Measurements from ENCODE around the gene C5AR2.
"Not testable (repeated sequence)": the region's sequence is repeated elsewhere in the genome, so short reads cannot be mapped to it uniquely, and the experiment has no call there.

Gene C5AR2

GRCh38 chr19:47346024-47346423 lies 14.0 kb downstream of the C5AR2 start:
- not testable (repeated sequence) for H3K27ac ChIP-seq (ENCODE audit: low read depth, low read length, severe bottlenecking); H3K4me3 ChIP-seq (ENCODE audit: extremely low read depth, insufficient read depth, low read length, poor library complexity, severe bottlenecking); H3K4me1 ChIP-seq (ENCODE audit: control insufficient read depth, insufficient read depth, low read length, poor library complexity, severe bottlenecking); H3K36me3 ChIP-seq (ENCODE audit: control insufficient read depth, insufficient read depth, low read length); H3K9me3 ChIP-seq (ENCODE audit: control insufficient read depth, low read length)
- 94 to 96% methylated on average over 5 to 6 of the region's 6 CpGs for WGBS, 2 experiments (ENCODE audit: insufficient coverage in 2 of 2)

DNA sequence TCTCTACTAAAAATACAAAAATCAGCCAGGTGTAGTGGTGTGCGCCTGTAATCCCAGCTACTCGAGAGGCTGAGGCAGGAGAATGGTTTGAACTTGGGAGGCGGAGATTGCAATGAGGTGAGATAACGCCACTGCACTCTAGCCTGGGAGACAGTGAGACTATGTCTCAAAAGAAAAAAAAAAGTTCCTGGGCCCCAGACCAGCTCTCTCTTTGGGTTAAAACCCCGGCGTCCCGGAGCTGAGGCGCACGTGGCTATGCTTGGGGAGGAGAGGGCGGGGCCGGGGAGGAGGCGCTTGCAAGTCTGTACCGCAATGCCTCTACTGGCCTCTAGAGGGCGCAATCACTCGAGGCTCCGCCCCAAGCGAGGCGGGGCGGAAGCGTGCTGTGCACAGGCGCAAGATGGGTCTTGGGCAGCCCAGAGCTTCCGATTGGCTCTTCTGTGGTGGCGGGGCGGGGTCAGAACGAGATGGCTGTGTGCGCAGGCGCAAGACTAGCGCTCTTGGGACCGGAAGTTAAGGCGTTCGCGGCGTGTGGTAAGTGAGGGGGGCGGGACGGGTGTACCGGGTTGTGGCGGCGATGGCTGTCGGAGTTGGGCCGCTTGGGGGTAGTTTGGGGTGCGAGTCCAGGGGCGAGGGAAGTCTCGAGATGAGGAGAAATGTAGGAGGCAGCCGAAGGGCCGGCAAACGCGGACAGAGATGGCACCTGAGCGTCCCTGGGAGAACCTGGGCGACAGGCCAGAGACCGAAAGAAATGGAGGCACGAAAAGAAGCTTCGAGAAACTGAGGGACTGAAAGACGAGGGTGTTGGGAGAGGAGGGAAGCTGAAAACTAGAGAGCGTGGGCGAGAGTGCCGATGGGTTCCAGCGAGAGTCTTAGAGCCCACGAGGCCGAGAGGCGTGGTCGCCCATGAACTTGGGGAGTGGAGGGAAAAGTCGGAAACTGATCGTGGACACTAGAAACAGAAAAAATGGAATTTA lies 17.1 kb downstream of the C5AR2 start, which contains the start of gene DHX34:
TSS of gene DHX34 (plus strand) at position 497 of the 977 bp plus-strand sequence. CDS start 3,716 bp downstream, outside the sequence.
- Histone ChIP-seq H3K9me3 (ENCODE audit: control insufficient read depth, low read length) (no peaks in the 10 kb centered on the region), H3K4me3 (ENCODE audit: extremely low read depth, insufficient read depth, low read length, poor library complexity, severe bottlenecking) (peak within 1 kb of the TSS; percentile 97), H3K4me1 (ENCODE audit: control insufficient read depth, insufficient read depth, low read length, poor library complexity, severe bottlenecking) (no peaks in the 10 kb centered on the region), H3K36me3 (ENCODE audit: control insufficient read depth, insufficient read depth, low read length) (peaks cover 22% of the 10 kb centered on the region), H3K27ac (ENCODE audit: low read depth, low read length, severe bottlenecking) (peak within 1 kb of the TSS; percentile 47)
- WGBS, 2 experiments (ENCODE audit: insufficient coverage in 2 of 2): 5 to 6% methylated on average over 52 to 62 of the region's 63 CpGs

- Histone ChIP-seq H3K4me1 (ENCODE audit: control insufficient read depth, insufficient read depth, low read length, poor library complexity, severe bottlenecking) (no peaks in the 10 kb centered on the region), H3K9me3 (ENCODE audit: control insufficient read depth, low read length) (no peaks in the 10 kb centered on the region), H3K4me3 (ENCODE audit: extremely low read depth, insufficient read depth, low read length, poor library complexity, severe bottlenecking) (no peak overlapping the region), H3K27ac (ENCODE audit: low read depth, low read length, severe bottlenecking) (no peak overlapping the region), H3K36me3 (ENCODE audit: control insufficient read depth, insufficient read depth, low read length) (peaks cover 37% of the 10 kb centered on the region)
- WGBS, 2 experiments (ENCODE audit: insufficient coverage in 2 of 2): 96% methylated on average over 4 to 6 of the region's 6 CpGs
These were observed 18.7 kb downstream of the C5AR2 start for GRCh38 chr19:47350630-47351029.

- peaks cover 46% of the 10 kb centered on the region for H3K36me3 ChIP-seq (ENCODE audit: control insufficient read depth, insufficient read depth, low read length)
- H3K4me3 ChIP-seq (ENCODE audit: extremely low read depth, insufficient read depth, low read length, poor library complexity, severe bottlenecking): no peak overlapping the region
- H3K4me1 ChIP-seq (ENCODE audit: control insufficient read depth, insufficient read depth, low read length, poor library complexity, severe bottlenecking): no peaks in the 10 kb centered on the region
- no peaks in the 10 kb centered on the region for H3K9me3 ChIP-seq (ENCODE audit: control insufficient read depth, low read length)
- WGBS, 2 experiments (ENCODE audit: insufficient coverage in 2 of 2): 80 to 92% methylated on average over 3 of the region's 3 CpGs
- no peak overlapping the region for H3K27ac ChIP-seq (ENCODE audit: low read depth, low read length, severe bottlenecking)
These were observed 19.6 kb downstream of the C5AR2 start for GRCh38 chr19:47351548-47351947.

GRCh38 chr19:47352095-47352494 lies 20.1 kb downstream of the C5AR2 start:
- peaks cover 51% of the 10 kb centered on the region for H3K36me3 ChIP-seq (ENCODE audit: control insufficient read depth, insufficient read depth, low read length)
- no peaks in the 10 kb centered on the region for H3K4me1 ChIP-seq (ENCODE audit: control insufficient read depth, insufficient read depth, low read length, poor library complexity, severe bottlenecking)
- WGBS, 2 experiments (ENCODE audit: insufficient coverage in 2 of 2): 90% methylated on average over 2 of the region's 2 CpGs; no CpG with 5 or more reads in 1 of the 2 experiments
- no peak overlapping the region for H3K4me3 ChIP-seq (ENCODE audit: extremely low read depth, insufficient read depth, low read length, poor library complexity, severe bottlenecking)
- no peak overlapping the region for H3K27ac ChIP-seq (ENCODE audit: low read depth, low read length, severe bottlenecking)
- no peaks in the 10 kb centered on the region for H3K9me3 ChIP-seq (ENCODE audit: control insufficient read depth, low read length)

- no peak overlapping the region for H3K4me3 ChIP-seq (ENCODE audit: extremely low read depth, insufficient read depth, low read length, poor library complexity, severe bottlenecking)
- H3K9me3 ChIP-seq (ENCODE audit: control insufficient read depth, low read length): no peaks in the 10 kb centered on the region
- H3K4me1 ChIP-seq (ENCODE audit: control insufficient read depth, insufficient read depth, low read length, poor library complexity, severe bottlenecking): no peaks in the 10 kb centered on the region
- peaks cover 63% of the 10 kb centered on the region for H3K36me3 ChIP-seq (ENCODE audit: control insufficient read depth, insufficient read depth, low read length)
- H3K27ac ChIP-seq (ENCODE audit: low read depth, low read length, severe bottlenecking): no peak overlapping the region
- WGBS, 2 experiments (ENCODE audit: insufficient coverage in 2 of 2): 94 to 99% methylated on average over 22 to 24 of the region's 24 CpGs
These were observed 21.3 kb downstream of the C5AR2 start for GRCh38 chr19:47353307-47353712.

- no peaks in the 10 kb centered on the region for H3K4me1 ChIP-seq (ENCODE audit: control insufficient read depth, insufficient read depth, low read length, poor library complexity, severe bottlenecking)
- no peaks in the 10 kb centered on the region for H3K9me3 ChIP-seq (ENCODE audit: control insufficient read depth, low read length)
- 89 to 92% methylated on average over 6 of the region's 6 CpGs for WGBS, 2 experiments (ENCODE audit: insufficient coverage in 2 of 2)
- H3K27ac ChIP-seq (ENCODE audit: low read depth, low read length, severe bottlenecking): no peak overlapping the region
- H3K4me3 ChIP-seq (ENCODE audit: extremely low read depth, insufficient read depth, low read length, poor library complexity, severe bottlenecking): no peak overlapping the region
- H3K36me3 ChIP-seq (ENCODE audit: control insufficient read depth, insufficient read depth, low read length): peaks cover 94% of the 10 kb centered on the region
These were observed 24.9 kb downstream of the C5AR2 start for GRCh38 chr19:47356900-47357299.

DNA sequence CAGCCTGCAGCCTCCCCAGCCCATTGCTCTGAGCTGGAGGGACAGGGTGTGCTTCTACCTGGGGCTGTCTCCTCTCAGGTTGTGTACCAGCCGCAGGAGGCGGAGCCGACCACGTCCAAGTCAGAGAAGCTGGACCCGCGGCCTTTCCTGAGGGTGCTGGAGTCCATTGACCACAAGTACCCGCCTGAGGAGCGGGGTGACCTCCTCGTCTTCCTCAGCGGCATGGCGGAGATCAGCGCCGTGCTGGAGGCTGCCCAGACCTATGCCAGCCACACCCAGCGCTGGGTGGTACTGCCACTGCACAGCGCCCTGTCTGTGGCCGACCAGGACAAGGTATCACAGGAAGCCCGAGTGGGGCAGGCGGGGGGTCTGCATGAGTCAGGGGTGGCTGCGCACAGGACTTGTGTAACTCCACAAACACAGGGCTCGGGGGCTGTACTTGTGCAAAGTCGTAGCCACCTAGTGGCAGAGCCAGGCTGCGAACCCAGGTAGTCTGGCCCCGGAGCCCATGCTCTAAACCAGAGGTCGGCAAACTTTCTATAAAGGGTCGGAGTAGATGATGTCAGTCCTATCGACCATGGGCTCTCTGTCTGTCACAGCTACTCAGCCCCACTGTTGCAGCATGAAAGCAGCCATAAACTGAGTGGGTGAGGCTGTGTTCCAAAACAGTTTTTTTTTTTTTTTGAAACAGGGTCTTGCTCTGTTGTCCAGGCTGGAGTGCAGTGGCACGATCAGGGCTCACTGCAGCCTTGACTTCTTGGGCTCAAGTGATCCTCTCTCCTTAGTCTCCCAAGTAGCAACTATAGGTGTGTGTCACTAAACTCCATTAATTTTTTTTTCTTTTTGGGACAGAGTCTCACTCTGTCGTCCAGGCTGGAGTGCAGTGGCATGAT lies 26.1 kb downstream of the C5AR2 start:
- Histone ChIP-seq H3K4me3 (ENCODE audit: extremely low read depth, insufficient read depth, low read length, poor library complexity, severe bottlenecking) (no peak overlapping the region), H3K27ac (ENCODE audit: low read depth, low read length, severe bottlenecking) (no peak overlapping the region), H3K4me1 (ENCODE audit: control insufficient read depth, insufficient read depth, low read length, poor library complexity, severe bottlenecking) (no peaks in the 10 kb centered on the region), H3K36me3 (ENCODE audit: control insufficient read depth, insufficient read depth, low read length) (peaks cover 96% of the 10 kb centered on the region), H3K9me3 (ENCODE audit: control insufficient read depth, low read length) (no peaks in the 10 kb centered on the region)
- 96 to 97% methylated on average over 27 to 28 of the region's 28 CpGs for WGBS, 2 experiments (ENCODE audit: insufficient coverage in 2 of 2)

DNA sequence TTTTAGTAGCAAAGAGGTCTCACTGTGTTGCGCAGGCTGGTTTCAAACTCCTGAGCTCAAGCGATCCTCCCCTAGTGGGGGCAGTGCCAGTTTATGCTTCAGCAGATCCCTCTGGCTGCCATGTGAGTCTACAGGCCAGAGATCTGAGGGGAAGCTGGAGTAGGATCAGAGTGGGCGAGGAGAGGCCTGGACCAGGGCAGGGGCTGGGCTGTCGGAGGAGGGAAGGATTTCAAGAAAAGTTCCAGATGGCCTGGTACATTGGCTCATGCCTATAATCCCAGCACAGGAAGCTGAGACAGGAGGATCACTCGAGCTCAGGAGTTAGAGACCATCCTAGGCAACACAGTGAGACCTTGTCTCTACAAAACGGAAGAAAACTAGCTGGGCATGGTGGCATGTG lies 27.0 kb downstream of the C5AR2 start:
- H3K4me1 ChIP-seq (ENCODE audit: control insufficient read depth, insufficient read depth, low read length, poor library complexity, severe bottlenecking): no peaks in the 10 kb centered on the region
- WGBS, 2 experiments (ENCODE audit: insufficient coverage in 2 of 2): 94 to 96% methylated on average over 5 to 6 of the region's 6 CpGs
- no peak overlapping the region for H3K4me3 ChIP-seq (ENCODE audit: extremely low read depth, insufficient read depth, low read length, poor library complexity, severe bottlenecking)
- H3K27ac ChIP-seq (ENCODE audit: low read depth, low read length, severe bottlenecking): no peak overlapping the region
- peaks cover 96% of the 10 kb centered on the region for H3K36me3 ChIP-seq (ENCODE audit: control insufficient read depth, insufficient read depth, low read length)
- H3K9me3 ChIP-seq (ENCODE audit: control insufficient read depth, low read length): no peaks in the 10 kb centered on the region

GRCh38 chr19:47362321-47362720 lies 30.3 kb downstream of the C5AR2 start:
- Histone ChIP-seq H3K36me3 (ENCODE audit: control insufficient read depth, insufficient read depth, low read length) (peaks cover 84% of the 10 kb centered on the region), H3K9me3 (ENCODE audit: control insufficient read depth, low read length) (no peaks in the 10 kb centered on the region)
- WGBS, 2 experiments (ENCODE audit: insufficient coverage in 2 of 2): 95 to 96% methylated on average over 21 of the region's 21 CpGs

More at GRCh38 chr19:47362321-47362720, 30.3 kb downstream of the C5AR2 start:
- no peaks in the 10 kb centered on the region for H3K4me1 ChIP-seq (ENCODE audit: control insufficient read depth, insufficient read depth, low read length, poor library complexity, severe bottlenecking)
- H3K4me3 ChIP-seq (ENCODE audit: extremely low read depth, insufficient read depth, low read length, poor library complexity, severe bottlenecking): no peak overlapping the region
- no peak overlapping the region for H3K27ac ChIP-seq (ENCODE audit: low read depth, low read length, severe bottlenecking)
